Measurements from ENCODE around the gene TRIML1. TPM values are rescaled to one million over a fixed set of nuclear protein-coding genes. Genes with fewer than 3 reads are reported as not detected.

The TRIML1 gene
- total RNA-seq, 2 donors from 2014 or later: 2.2 TPM; not detected in 1

GRCh38 chr4:188132232-188132631 lies 7.0 kb upstream of the TRIML1 start:
- H3K4me3 ChIP-seq: no peak overlapping the region
- TF ChIP-seq POLR2AphosphoS5 (IDR thresholded peaks at IDR 0.05) (no peak), CTCF (IDR thresholded peaks at IDR 0.05) (no peak), POLR2A (IDR thresholded peaks at IDR 0.05) (no peak)
- DNase-seq (ENCODE audit: low spot score): no peak
- no peaks in the 10 kb centered on the region for H3K4me1 ChIP-seq (replicated peaks)
- H3K27me3 ChIP-seq (replicated peaks; ENCODE audit: insufficient read depth): no peaks in the 10 kb centered on the region
- intact Hi-C loops (cut with DNase I): no loop called here
- no peaks in the 10 kb centered on the region for H3K36me3 ChIP-seq
- no peaks in the 10 kb centered on the region for H3K9me3 ChIP-seq
- 94% methylated on average over 5 of the region's 5 CpGs for WGBS
- no peak overlapping the region for H3K27ac ChIP-seq

GRCh38 chr4:188138227-188138626 lies 1.0 kb upstream of the TRIML1 start:
- H3K27ac ChIP-seq: no peak overlapping the region
- no peaks in the 10 kb centered on the region for H3K27me3 ChIP-seq (replicated peaks; ENCODE audit: insufficient read depth)
- no peaks in the 10 kb centered on the region for H3K9me3 ChIP-seq
- no peak for DNase-seq (ENCODE audit: low spot score)
- WGBS: 51% methylated on average over 10 of the region's 10 CpGs
- no peaks in the 10 kb centered on the region for H3K36me3 ChIP-seq
- intact Hi-C loops (cut with DNase I): no loop called here
- no peak for TF ChIP-seq CTCF (IDR thresholded peaks at IDR 0.05)
- no peak for TF ChIP-seq POLR2AphosphoS5 (IDR thresholded peaks at IDR 0.05)
- TF ChIP-seq POLR2A (IDR thresholded peaks at IDR 0.05): no peak
- no peak overlapping the region for H3K4me3 ChIP-seq
- no peaks in the 10 kb centered on the region for H3K4me1 ChIP-seq (replicated peaks)

GRCh38 chr4:188139671-188140070 lies 430 bp downstream of the TRIML1 start:
- no peaks in the 10 kb centered on the region for H3K36me3 ChIP-seq
- DNase-seq (ENCODE audit: low spot score): no peak
- H3K27ac ChIP-seq: no peak overlapping the region
- H3K9me3 ChIP-seq: no peaks in the 10 kb centered on the region
- no peaks in the 10 kb centered on the region for H3K27me3 ChIP-seq (replicated peaks; ENCODE audit: insufficient read depth)
- TF ChIP-seq CTCF (IDR thresholded peaks at IDR 0.05) (no peak), POLR2A (IDR thresholded peaks at IDR 0.05) (no peak), POLR2AphosphoS5 (IDR thresholded peaks at IDR 0.05) (no peak)
- H3K4me3 ChIP-seq: no peak overlapping the region
- WGBS: 87% methylated on average over 19 of the region's 19 CpGs
- intact Hi-C loops (cut with DNase I): no loop called here
- no peaks in the 10 kb centered on the region for H3K4me1 ChIP-seq (replicated peaks)

- H3K27me3 ChIP-seq (replicated peaks; ENCODE audit: insufficient read depth): no peaks in the 10 kb centered on the region
- no peaks in the 10 kb centered on the region for H3K36me3 ChIP-seq
- no peak overlapping the region for H3K27ac ChIP-seq
- no peak for TF ChIP-seq CTCF (IDR thresholded peaks at IDR 0.05)
- no peak for TF ChIP-seq POLR2A (IDR thresholded peaks at IDR 0.05)
- no peak for TF ChIP-seq POLR2AphosphoS5 (IDR thresholded peaks at IDR 0.05)
- H3K4me3 ChIP-seq: no peak overlapping the region
- 65% methylated on average over 11 of the region's 11 CpGs for WGBS
- H3K4me1 ChIP-seq (replicated peaks): no peaks in the 10 kb centered on the region
- no peak for DNase-seq (ENCODE audit: low spot score)
- no peaks in the 10 kb centered on the region for H3K9me3 ChIP-seq
- intact Hi-C loops (cut with DNase I): no loop called here
Observed at GRCh38 chr4:188143731-188144130, 4.5 kb downstream of the TRIML1 start.

- DNase-seq (ENCODE audit: low spot score): no peak
- intact Hi-C loops (cut with DNase I): no loop called here
- Histone ChIP-seq H3K4me1 (replicated peaks) (no peaks in the 10 kb centered on the region), H3K9me3 (no peaks in the 10 kb centered on the region), H3K4me3 (no peak overlapping the region), H3K27ac (no peak overlapping the region), H3K36me3 (no peaks in the 10 kb centered on the region), H3K27me3 (replicated peaks; ENCODE audit: insufficient read depth) (no peaks in the 10 kb centered on the region)
- WGBS: 89% methylated on average over 10 of the region's 10 CpGs
- TF ChIP-seq POLR2A (IDR thresholded peaks at IDR 0.05) (no peak), CTCF (IDR thresholded peaks at IDR 0.05) (no peak), POLR2AphosphoS5 (IDR thresholded peaks at IDR 0.05) (no peak)
Observed at GRCh38 chr4:188145601-188146000, 6.4 kb downstream of the TRIML1 start.
